HepG2 (cell line): Measurements from ENCODE around the gene RPS8. TPM values are rescaled to one million over a fixed set of nuclear protein-coding genes. Genes with fewer than 3 reads are reported as not detected.

Source experiments
- ATAD3A ChIP-seq: sonication (generic); formaldehyde crosslinking; IDR thresholded peaks from 2 replicates; pipeline ENCODE4 v1.4.0; 2020; ENCODE audit warnings: missing genetic modification reagents
- HNF4G ChIP-seq, 2 experiments: sonication (generic) in 1 of 2; formaldehyde crosslinking in 1 of 2; IDR thresholded peaks; 2 replicates each; pipeline versions ENCODE4 v1.4.0 to v1.6.1; 2011 to 2020; ENCODE audit warnings: borderline replicate concordance in 2 of 2, low read depth in 2 of 2, mild to moderate bottlenecking in 2 of 2, low read length in 1 of 2, missing genetic modification reagents in 1 of 2, moderate library complexity in 1 of 2
- KLF13 ChIP-seq: sonication (generic); formaldehyde crosslinking; IDR thresholded peaks from 2 replicates; pipeline ENCODE4 v1.4.0; 2020; ENCODE audit warnings: mild to moderate bottlenecking, missing genetic modification reagents
- NR2F6 ChIP-seq, 2 experiments: IDR thresholded peaks; 2 replicates each; pipeline ENCODE4 v1.6.1; 2016; ENCODE audit warnings: antibody characterized with exemption in 1 of 2, mild to moderate bottlenecking in 1 of 2
- POLR2AphosphoS5 ChIP-seq: IDR thresholded peaks from 2 replicates; pipeline ENCODE4 v1.6.1; 2012; ENCODE audit warnings: low read depth, low read length
- RAD51 ChIP-seq: fragments of 450-650 bp; IDR thresholded peaks from 2 replicates; pipeline ENCODE4 v1.6.1; 2016; ENCODE audit warnings: borderline replicate concordance
- SMAD3 ChIP-seq: sonication (generic); formaldehyde crosslinking; IDR thresholded peaks from 2 replicates; pipeline ENCODE4 v1.4.0; 2020; ENCODE audit warnings: missing genetic modification reagents
- SMARCC2 ChIP-seq: fragments of 450-650 bp; IDR thresholded peaks from 2 replicates; pipeline ENCODE4 v1.6.1; 2017; ENCODE audit warnings: antibody characterized with exemption, mild to moderate bottlenecking
- ZMYM3 ChIP-seq: sonication (generic); formaldehyde crosslinking; IDR thresholded peaks from 2 replicates; pipeline ENCODE4 v1.5.1; 2020; ENCODE audit warnings: mild to moderate bottlenecking, missing genetic modification reagents
- ZNF138 ChIP-seq: sonication (generic); formaldehyde crosslinking; IDR thresholded peaks from 2 replicates; pipeline ENCODE4 v1.5.0; 2020; ENCODE audit warnings: mild to moderate bottlenecking, low read depth, missing genetic modification reagents
- ZNF160 ChIP-seq: sonication (generic); formaldehyde crosslinking; IDR thresholded peaks from 2 replicates; pipeline ENCODE4 v1.8.0; 2022; ENCODE audit warnings: mild to moderate bottlenecking, inconsistent platforms, missing genetic modification reagents
- ZNF430 ChIP-seq: sonication (generic); formaldehyde crosslinking; IDR thresholded peaks from 2 replicates; pipeline ENCODE4 v1.9.0; 2021; ENCODE audit warnings: mild to moderate bottlenecking, missing genetic modification reagents
- ZNF703 ChIP-seq: sonication (generic); formaldehyde crosslinking; IDR thresholded peaks from 2 replicates; pipeline ENCODE4 v1.5.1; 2020; ENCODE audit warnings: missing genetic modification reagents, mild to moderate bottlenecking, moderate library complexity, borderline replicate concordance
- ZNF737 ChIP-seq: sonication (generic); formaldehyde crosslinking; IDR thresholded peaks from 2 replicates; pipeline ENCODE4 v1.5.0; 2020; ENCODE audit warnings: missing genetic modification reagents, mild to moderate bottlenecking, borderline replicate concordance
- ZNF792 ChIP-seq: IDR thresholded peaks from 2 replicates; pipeline ENCODE4 v1.6.1; 2016
- polyA plus RNA-seq, 8 experiments: library from polyadenylated mRNA; depleted of rRNA in 3 of 8; stranded (reverse) in 7 of 8; unstranded in 1 of 8; fragments of >200 nt; fragmentation: Illumina TruSeq in 4 of 8; extraction: Trizol in 4 of 8; gene quantifications; 2 replicates each; pipeline versions ENCODE4 v1.2.1 to v1.2.3, GENCODE V29; 2011 to 2016; ENCODE audit warnings: low read depth in 4 of 8, missing spikeins in 1 of 8, mixed read lengths in 1 of 8; ENCODE audit not compliant: insufficient read depth in 1 of 8
- total RNA-seq, 5 experiments: library from RNA; depleted of rRNA; stranded (reverse); fragments of >200 nt; fragmentation: Illumina TruSeq; extraction: Trizol; gene quantifications; 2 replicates each; pipeline ENCODE4 v1.2.3, GENCODE V29; 2016; ENCODE audit warnings: low read depth in 1 of 5
- TF ChIP-seq, protein P1 (sequence below): IDR thresholded peaks from 2 replicates; pipeline ENCODE4 v1.4.0; 2020; ENCODE audit warnings: mild to moderate bottlenecking, missing genetic modification reagents
- TF ChIP-seq, protein P2 (sequence below), 2 experiments: sonication (generic) in 1 of 2; formaldehyde crosslinking in 1 of 2; IDR thresholded peaks; 2 replicates each; pipeline versions ENCODE4 v1.5.1 to v1.6.1; 2011 to 2020; ENCODE audit warnings: borderline replicate concordance in 1 of 2, low read depth in 1 of 2, low read length in 1 of 2, mild to moderate bottlenecking in 1 of 2, missing genetic modification reagents in 1 of 2, moderate library complexity in 1 of 2
- TF ChIP-seq, protein P3 (sequence below): sonication (generic); formaldehyde crosslinking; IDR thresholded peaks from 2 replicates; pipeline ENCODE4 v1.8.0; 2022; ENCODE audit warnings: mild to moderate bottlenecking, missing genetic modification reagents, moderate library complexity
- TF ChIP-seq, protein P4 (sequence below): sonication (generic); formaldehyde crosslinking; IDR thresholded peaks from 2 replicates; pipeline ENCODE4 v1.5.0; 2020; ENCODE audit warnings: mild to moderate bottlenecking, missing genetic modification reagents, moderate library complexity

RPS8 gene
- total and polyA plus RNA-seq, 2 of the 13 experiments (the other 11 are each of a cell fraction or from before 2014, with no cell fraction given), result 2,628 to 2,822 TPM

DNA sequence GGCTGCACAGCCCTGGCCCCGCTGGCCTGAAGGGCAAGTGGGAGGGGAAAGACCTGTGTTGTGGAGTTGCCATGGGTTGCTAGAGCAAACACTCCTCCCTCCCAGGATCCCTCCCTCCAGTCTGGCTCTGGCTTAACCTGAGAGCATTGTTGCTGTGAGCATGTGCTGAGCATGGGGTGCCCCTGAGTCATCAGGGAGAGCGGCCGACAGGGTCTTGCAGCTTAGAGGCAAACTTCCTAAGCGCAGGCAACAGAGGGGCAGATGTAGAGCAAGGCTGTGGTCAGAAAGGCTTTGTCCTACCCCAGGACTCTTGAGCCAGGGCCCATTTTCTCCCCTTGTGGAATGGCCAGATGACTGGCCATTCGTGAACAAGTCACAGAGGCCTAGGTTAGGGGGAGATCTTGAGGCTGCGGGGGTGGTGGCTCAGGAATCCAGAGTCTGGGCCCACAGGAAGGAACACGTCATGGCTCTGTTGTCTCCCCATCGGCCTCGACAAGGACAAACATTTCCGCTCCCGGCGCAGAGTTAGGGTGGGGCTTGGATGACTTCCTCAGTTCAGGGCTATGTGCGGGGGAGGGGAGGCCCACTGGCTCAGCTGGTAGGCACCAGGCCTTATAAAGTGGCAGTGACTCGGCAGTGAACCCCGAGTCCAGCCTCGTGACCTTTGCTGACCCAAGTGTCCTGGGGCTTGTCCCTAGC, 32.2 kb downstream of the RPS8 start (continued):
- TF ChIP-seq HNF4G (IDR thresholded peaks at IDR 0.05; ENCODE audit: borderline replicate concordance, low read depth, low read length) (no peak), HNF4G (CRISPR knock-in tag; IDR thresholded peaks at IDR 0.05; ENCODE audit: borderline replicate concordance, low read depth) (no peak; the same call in none of the 2 replicates), ZNF703 (CRISPR knock-in tag) (0 out of 2 replicates have a peak, but pooled peaks have one; percentile 21), ATAD3A (CRISPR knock-in tag) (no peak), ZNF792 (CRISPR knock-in tag) (peak; percentile 76; the same call in 1 of the 2 replicates), ZNF138 (CRISPR knock-in tag) (no peak; the same call in 1 of the 2 replicates), SMAD3 (CRISPR knock-in tag) (peak; percentile 10; the same call in 1 of the 2 replicates), ZMYM3 (no peak; the same call in 1 of the 2 replicates), ZNF160 (CRISPR knock-in tag) (peak; percentile 81; the same call in 1 of the 2 replicates), SMARCC2 (0 out of 2 replicates have a peak, but pooled peaks have one; percentile 7), ZNF737 (no peak), RAD51 (no peak), POLR2AphosphoS5 (peak; percentile 77), ZNF430 (CRISPR knock-in tag) (peak; percentile 98), KLF13 (CRISPR knock-in tag) (0 out of 2 replicates have a peak, but pooled peaks have one; percentile 49), NR2F6 (IDR thresholded peaks at IDR 0.05) (peak; percentile 79), NR2F6 (CRISPR knock-in tag; IDR thresholded peaks at IDR 0.05) (peak; percentile 78)
- TF ChIP-seq, protein P1, sequence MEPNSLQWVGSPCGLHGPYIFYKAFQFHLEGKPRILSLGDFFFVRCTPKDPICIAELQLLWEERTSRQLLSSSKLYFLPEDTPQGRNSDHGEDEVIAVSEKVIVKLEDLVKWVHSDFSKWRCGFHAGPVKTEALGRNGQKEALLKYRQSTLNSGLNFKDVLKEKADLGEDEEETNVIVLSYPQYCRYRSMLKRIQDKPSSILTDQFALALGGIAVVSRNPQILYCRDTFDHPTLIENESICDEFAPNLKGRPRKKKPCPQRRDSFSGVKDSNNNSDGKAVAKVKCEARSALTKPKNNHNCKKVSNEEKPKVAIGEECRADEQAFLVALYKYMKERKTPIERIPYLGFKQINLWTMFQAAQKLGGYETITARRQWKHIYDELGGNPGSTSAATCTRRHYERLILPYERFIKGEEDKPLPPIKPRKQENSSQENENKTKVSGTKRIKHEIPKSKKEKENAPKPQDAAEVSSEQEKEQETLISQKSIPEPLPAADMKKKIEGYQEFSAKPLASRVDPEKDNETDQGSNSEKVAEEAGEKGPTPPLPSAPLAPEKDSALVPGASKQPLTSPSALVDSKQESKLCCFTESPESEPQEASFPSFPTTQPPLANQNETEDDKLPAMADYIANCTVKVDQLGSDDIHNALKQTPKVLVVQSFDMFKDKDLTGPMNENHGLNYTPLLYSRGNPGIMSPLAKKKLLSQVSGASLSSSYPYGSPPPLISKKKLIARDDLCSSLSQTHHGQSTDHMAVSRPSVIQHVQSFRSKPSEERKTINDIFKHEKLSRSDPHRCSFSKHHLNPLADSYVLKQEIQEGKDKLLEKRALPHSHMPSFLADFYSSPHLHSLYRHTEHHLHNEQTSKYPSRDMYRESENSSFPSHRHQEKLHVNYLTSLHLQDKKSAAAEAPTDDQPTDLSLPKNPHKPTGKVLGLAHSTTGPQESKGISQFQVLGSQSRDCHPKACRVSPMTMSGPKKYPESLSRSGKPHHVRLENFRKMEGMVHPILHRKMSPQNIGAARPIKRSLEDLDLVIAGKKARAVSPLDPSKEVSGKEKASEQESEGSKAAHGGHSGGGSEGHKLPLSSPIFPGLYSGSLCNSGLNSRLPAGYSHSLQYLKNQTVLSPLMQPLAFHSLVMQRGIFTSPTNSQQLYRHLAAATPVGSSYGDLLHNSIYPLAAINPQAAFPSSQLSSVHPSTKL, result peak; percentile 24; the same call in 1 of the 2 replicates
- TF ChIP-seq, protein P2, sequence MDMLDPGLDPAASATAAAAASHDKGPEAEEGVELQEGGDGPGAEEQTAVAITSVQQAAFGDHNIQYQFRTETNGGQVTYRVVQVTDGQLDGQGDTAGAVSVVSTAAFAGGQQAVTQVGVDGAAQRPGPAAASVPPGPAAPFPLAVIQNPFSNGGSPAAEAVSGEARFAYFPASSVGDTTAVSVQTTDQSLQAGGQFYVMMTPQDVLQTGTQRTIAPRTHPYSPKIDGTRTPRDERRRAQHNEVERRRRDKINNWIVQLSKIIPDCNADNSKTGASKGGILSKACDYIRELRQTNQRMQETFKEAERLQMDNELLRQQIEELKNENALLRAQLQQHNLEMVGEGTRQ (IDR thresholded peaks at IDR 0.05; ENCODE audit: low read depth, low read length), result no peak; the same call in 1 of the 2 replicates
- TF ChIP-seq, protein P2 (CRISPR knock-in tag; IDR thresholded peaks at IDR 0.05; ENCODE audit: borderline replicate concordance), result no peak
- TF ChIP-seq, protein P3, sequence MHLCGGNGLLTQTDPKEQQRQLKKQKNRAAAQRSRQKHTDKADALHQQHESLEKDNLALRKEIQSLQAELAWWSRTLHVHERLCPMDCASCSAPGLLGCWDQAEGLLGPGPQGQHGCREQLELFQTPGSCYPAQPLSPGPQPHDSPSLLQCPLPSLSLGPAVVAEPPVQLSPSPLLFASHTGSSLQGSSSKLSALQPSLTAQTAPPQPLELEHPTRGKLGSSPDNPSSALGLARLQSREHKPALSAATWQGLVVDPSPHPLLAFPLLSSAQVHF, result no peak
- TF ChIP-seq, protein P4, sequence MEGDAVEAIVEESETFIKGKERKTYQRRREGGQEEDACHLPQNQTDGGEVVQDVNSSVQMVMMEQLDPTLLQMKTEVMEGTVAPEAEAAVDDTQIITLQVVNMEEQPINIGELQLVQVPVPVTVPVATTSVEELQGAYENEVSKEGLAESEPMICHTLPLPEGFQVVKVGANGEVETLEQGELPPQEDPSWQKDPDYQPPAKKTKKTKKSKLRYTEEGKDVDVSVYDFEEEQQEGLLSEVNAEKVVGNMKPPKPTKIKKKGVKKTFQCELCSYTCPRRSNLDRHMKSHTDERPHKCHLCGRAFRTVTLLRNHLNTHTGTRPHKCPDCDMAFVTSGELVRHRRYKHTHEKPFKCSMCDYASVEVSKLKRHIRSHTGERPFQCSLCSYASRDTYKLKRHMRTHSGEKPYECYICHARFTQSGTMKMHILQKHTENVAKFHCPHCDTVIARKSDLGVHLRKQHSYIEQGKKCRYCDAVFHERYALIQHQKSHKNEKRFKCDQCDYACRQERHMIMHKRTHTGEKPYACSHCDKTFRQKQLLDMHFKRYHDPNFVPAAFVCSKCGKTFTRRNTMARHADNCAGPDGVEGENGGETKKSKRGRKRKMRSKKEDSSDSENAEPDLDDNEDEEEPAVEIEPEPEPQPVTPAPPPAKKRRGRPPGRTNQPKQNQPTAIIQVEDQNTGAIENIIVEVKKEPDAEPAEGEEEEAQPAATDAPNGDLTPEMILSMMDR (CRISPR knock-in tag), result peak; percentile 21
